Endothelial cell of hepatic sinusoid (primary cell): ENCODE results near the gene NFU1.
"Not testable (repeated sequence)": the region's sequence is repeated elsewhere in the genome, so short reads cannot be mapped to it uniquely, and the experiment has no call there.

Experiments
- in situ Hi-C: cut with HindIII; loops from 2 replicates; pipeline ENCODE4 v1.10.0; 2017; ENCODE audit warnings: low sequenced_read_pairs

The NFU1 gene

DNA sequence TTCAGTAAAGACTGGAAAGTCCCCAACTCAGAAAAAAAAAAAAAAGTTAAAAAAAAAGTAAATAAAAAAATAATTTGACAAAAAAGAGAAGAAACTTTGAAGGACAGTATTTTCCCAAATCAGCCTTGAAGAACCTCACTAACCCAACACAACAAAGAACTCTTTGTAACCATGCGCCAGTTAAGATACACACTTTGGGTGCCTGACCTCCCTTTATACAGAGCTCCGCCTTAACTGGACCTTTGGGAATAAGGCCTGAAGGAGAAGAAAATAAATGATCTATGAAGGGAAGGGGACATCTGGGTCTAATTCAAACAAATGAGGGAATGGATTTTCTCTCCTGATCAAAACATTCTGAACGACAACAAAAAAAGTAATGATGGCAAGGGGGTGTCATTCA is 48.0 kb downstream of the NFU1 start:
- in situ Hi-C loops: no loop called here

DNA sequence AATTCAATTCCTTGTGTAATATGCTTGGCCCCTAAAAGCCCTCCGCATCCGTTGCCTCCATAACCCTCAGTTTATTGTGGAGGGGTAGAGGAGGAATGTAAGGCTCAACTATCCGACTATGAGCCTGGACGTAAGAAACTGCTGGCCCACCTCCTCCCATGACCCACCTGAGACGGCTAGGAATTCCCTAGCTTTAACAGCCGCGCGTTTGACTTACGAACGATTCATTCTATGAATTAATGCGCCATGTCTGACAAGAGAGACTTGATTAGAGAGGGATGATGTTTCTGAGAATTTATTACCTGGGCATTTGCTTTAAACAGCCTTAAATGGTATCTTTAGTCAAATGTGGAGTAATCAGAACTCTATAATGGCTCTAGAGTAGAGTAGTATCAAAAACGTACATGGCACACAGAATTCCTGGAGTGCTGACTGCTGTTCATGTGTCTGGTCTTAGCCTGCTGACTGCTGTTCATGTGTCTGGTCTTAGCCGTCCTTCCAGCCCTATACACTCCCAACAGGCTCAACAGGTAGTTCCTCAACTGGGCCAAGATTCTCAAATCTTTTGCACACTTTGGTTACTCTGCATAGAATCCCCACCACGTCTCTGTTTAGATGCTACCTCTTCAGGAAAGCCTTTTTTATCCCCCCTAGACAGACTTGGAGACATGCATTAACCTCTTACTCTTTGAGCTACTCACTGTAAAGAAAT is 49.3 kb downstream of the NFU1 start:
- in situ Hi-C loops: no loop called here

DNA sequence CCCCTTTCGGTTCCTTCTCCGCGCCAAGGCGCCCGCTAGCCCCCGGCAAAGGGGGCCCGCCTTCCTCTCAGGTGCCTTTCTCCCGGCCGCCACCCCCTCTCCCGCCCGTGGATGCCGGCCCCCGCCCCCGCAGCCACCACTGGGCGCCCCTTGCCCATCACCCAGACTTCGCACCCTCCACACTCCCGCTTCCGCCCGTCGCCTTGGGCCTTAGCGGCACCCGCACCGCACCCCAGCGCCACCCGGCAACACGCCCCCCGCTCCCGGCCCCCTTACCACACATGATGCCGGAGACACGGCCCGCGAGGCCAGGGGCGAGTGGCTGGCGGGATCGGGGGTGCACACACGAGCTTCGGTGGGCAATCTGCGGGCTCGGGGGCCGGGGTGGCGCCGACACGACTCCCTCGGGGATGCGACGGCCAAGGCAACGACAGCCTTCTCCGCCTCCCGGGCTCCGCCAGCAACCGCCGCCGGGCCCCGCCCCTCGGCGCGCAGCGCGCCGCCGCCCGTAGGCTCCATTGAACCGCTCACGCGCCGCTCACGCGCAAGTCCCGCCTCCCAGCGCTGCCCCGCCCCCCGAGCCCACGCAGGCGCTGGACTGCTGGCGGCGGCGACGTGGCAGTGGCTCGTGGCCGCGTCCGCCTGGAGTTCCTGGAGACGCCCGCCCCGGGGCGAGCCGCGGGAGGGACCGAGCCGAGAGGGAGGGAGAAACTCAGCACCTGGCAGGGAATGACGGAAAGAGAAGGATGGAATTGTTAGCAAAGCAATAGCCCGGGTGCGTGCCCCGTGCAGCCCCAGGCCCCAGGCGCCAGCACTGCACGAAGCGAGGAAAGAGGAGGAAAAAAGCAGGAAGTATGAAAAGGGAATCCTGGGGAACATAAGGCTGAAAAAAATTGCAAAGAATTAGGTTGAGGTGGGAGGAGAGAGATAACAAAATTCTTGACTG is 50.2 kb downstream of the NFU1 start, which contains the start of gene GFPT1:
Gene GFPT1 (minus strand): TSS at position 439 of the 946 bp plus-strand sequence. CDS start 156 bp downstream, at position 283.
- in situ Hi-C loops: no loop called here

DNA sequence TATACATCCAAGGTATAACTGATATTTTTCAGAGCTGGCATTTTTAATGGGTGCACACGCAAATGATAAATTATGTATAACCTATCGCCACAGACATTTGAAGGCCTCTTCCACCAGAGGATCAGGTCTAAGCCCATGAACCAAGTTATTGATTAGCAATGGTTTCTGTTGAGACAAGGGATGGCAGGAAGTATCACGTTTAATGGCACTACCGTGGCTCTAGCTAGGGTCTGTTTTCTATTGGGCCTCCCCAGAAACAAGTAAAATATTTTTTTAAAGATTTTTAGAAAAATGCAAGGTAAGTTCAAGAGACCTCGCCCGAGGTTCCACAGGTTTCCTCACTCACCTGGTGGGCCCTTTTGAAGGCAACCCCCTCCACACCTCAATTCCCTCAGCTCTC is 50.9 kb downstream of the NFU1 start:
- in situ Hi-C loops: no loop called here

DNA sequence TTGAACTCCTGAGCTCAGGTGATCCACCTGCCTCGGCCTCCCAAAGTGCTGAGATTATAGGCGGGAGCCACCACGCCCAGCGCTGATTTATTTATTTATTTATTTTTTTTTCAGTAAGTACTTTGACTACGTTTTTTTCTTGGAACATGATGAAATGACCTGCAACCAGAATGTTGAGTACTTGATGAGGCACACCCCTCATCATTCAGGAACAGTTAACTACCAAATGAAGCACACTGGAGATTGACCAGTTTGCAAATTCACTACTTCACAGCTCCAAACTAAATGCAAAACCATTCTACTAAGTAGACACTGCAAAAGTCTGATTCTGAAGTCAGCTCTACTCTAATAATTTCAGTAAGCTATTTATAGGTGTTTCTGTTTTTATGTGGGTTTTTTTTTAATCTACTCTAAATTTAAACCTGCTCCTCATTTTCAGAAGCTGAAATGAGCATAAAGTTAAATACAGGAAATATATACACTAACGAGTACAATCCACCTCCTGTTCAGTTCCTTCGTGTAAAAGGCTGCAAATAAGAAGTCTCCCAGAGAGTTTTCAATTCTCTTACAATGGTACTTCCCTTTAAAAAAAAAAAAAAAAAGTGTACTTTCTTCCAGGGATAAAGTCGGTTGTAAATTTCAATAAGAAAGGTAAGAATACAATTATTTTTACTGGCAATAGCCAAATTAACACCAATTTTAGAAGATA is 51.6 kb downstream of the NFU1 start:
- in situ Hi-C loops: no loop called here

DNA sequence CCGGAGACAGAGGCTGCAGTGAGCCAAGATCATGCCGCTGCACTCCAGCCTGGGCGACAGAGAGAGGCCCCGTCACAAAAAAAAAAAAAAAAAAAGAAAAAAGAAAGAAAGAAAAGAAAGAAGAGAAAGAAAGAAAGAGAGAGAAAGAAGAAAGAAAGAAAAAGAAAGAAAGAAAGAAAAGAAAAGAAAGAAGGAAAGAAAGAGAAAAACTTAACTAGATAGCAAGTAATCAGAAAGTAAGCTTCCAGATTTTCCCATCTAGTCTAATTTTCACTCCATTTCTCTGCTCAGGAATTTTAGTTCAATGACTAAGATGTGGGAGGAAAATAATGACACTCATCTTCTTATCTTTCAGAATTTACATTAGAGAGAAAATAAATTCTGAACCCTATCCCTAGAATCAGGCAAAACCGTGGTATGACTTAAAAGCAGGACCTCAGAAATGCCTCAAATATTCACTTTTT is 52.6 kb downstream of the NFU1 start:
- in situ Hi-C loops: no loop called here

DNA sequence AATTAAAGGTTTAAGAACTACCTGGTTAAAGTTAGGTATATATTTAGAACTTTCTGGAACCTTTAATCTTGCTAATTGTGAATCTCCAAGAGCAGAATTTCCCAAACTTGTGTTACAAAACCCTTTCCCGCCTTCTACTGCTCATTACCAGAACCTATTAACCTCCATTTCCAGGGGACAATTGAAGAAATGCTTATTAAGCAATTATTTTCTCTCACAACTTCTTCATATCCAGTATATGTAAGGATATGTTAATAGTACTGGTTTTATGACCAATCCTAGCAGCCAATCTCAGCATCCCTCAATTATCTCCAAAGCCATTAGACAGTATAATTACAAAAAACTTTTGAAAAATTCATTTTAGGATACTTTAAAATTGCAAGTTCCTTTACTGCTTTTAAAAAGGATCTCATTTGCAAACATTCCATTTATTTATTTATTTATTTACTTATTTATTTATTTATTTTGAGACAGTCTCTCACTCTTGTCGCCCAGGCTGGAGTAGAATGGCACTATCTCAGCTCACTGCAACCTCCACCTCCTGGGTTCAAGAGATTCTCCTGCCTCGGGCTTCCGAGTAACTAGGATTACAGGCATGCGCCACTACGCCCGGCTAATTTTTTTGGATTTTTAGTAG is 53.9 kb downstream of the NFU1 start:
- in situ Hi-C loops: no loop called here

DNA sequence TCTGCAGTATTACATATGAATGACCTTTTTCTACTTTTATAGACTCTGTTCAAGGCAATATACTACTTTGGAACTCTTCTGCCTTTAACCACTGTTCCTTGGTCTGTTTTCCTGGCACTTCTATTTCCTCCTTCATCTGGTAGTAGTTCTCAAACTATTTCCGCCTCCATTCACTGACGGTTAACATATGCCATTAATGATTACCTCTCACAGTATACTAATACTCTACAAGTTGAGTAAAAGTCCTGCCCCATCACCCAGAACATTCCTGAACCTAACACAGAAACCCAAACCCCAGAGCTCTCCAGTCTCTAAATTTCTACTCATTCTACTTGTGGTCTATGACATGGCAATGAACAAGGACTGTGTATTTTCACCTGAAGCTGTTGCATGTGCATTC is 54.7 kb downstream of the NFU1 start:
- in situ Hi-C loops: no loop called here

DNA sequence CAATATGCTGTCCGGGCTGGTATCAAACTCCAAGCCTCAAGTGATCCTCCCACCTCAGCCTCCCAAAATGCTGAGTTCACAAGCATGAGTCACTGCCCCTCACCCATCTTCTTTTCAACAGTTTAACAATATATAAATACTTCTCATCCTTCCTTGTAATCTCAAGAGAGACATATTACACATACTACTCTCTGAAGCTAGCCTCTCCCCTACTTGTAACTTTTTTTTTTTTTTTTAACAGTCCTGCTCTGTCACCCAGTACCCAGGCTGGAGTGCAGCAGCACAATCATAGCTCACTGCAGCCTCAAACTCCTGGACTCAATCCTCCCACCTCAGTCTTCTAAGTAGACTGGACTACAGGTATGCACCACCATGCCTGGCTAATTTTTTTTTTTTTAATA is 55.9 kb downstream of the NFU1 start:
- in situ Hi-C loops: no loop called here

DNA sequence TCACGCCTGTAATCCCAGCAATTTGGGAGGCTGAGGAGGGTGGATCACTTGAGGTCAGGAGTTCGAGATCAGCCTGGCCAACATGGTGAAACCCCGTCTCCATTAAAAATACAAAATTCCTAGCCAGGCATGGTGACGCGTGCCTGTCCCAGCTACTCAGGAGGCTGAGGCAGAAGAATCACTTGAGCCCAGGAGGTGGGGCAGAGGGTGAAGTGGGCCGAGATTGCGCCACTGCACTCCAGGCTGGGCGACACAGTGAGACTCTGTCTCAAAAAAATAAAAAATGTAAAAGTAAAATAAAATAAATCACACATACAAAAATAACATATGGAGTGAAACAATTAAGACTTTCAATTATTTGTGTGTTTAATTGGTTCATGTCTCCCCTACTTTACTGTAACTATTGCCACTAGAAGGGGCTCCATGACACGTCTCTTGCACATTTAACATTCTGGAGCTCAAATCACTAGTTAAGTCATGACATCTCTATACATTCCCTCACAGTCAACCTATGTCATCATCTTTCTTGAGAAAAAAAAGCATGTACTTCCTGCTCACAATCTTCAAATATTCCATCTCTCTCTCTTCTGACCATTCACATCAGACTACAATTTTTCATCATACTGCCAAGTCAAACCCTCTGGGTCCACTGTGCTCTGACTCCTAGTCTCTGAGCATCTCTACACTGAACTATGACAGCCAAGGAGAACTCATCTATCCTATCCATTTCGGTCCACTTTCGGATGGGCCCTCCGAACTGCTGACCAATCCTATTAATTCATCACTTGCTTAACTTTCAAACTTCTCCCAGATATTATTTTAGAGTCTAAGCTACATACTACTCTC is 56.9 kb downstream of the NFU1 start:
- in situ Hi-C loops: no loop called here

DNA sequence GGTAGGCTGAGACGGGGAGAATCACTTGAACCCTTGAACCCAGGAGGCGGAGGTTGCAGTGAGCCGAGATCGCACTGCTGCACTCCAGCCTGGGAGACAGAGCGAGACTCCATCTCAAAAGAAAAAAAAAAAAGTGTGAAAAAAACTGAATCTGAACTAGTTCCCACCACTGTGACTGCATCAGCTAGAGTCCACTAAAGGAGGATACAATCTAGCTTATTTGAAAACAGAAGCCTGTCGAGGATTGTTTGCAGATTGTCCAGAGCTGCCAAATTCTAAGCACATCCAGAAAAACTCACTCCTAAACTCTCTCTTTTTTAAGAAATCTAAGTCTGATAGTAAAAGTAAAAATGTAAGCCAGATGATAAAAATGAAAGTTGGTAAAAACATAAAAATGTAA is 60.8 kb downstream of the NFU1 start:
- in situ Hi-C loops: loop anchor here (5.0 to 10.0 kb wide), 2 partner anchors 61 to 128 kb away; partner anchors contain the start of gene NFU1

DNA sequence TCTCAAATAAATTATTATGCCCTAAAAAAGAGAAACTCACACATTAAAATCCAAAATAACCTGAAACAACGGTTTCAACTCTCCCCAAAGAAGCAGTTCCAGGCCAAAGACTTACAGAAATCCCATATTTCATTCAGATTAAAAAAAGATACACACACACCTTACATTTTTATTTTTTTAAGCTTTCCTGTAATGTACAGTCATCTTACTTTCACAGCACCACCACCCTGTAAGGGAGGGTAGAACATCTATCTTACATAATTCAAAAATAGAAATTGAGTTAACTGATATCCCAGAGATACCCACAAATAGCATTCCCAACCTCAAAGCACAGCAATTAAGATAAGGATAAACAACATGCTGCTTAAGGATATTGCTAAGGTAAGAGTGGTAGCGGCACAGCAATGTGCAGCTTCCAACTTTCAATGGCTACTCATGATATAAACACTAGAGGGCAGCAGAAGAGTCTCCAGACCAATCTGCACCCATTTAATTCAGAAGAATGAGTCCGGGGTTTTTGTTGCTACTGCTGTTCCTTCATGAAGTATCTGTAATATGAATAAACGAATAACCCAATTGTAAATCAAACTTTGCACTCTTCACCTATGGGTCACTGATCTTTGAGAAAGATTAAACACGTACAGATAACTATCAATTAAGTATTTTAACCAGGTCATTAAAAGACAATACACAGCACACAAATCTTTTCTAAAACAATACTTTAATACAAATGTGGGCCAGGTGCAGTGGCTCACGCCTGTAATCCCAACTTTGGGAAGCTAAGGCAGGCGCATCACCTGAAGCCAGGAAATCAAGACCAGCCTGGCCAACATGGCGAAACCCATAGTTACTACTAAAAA is 61.5 kb downstream of the NFU1 start:
- in situ Hi-C loops: loop anchor here (5.0 to 10.0 kb wide), 2 partner anchors 62 to 129 kb away; partner anchors contain the start of gene NFU1

DNA sequence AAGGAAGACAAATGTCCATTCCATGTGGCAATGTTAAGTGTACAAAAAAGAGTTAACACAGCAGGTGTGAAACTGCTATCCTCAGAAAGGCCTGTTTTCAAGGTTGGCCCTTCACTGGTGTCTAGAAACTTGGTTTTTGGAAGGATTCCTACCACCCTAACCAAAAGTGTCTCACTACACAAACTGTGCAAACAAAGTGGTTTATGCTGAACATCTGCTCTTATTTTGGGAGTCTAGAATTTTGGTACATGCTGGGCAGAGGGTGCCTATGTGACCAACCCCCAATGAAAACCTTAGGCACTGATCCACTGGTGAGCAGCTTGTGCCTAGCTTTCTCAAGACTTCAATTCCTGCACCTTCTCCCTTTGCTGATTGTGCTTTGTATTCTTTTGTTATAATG is 64.5 kb downstream of the NFU1 start:
- in situ Hi-C loops: loop anchor here (10.0 kb wide), 1 partner anchor 132 kb away; no protein-coding TSS in a partner anchor

DNA sequence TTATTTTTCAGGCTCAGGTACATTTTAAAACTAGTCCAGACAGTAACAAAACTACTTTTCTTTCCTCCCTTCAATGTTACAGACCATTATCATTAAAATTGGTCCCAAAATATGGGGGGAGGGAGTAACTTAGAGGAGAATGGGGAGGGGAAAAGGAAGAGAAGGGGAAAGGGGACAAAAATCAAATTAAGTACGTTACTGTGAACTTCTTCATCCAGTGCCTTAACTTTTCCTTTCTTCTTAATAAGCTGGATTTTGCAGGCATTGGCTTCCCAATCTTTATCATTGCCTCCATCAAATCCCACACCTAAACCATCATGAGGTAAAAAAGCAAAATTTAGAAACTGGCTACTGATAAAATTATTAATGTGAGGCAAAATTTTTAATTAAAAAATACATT is 67.4 kb downstream of the NFU1 start:
- in situ Hi-C loops: loop anchor here (10.0 kb wide), 1 partner anchor 135 kb away; no protein-coding TSS in a partner anchor

DNA sequence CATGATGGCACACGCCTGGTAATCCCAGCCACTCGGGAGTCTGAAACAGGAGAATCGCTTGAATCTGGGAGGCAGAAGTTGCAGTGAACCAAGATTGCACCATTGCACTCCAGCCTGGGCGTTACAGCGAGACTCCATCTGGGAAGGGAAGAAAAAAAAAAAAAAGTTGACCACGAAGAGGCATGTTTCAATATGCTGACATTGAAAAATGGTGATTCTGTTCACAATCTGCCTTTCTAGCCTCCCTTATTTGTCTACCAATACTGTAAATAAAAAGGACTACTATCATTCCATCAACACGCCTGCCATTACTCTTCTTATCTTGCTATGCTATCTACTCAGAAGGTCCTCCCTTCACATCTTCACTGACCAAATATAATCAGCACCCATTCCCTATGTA is 68.6 kb downstream of the NFU1 start:
- in situ Hi-C loops: no loop called here

DNA sequence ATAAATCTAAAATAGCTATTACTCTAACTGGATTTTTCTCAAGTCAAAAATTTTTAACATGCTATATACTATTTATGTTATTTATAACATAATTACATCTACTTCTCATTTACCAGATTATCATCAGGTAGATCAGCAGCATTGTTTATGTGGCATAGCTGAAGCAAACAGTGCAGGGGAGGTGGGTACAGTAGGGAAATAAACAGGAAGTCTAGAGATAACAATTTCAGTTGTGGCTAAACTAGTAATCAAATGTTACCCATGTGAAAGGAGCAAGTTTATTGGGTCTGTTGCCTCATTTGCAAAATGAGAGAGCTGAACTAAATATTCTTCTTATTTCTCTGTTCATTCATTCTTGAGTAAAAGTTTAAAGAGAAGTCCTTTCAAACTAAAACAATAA is 77.9 kb downstream of the NFU1 start:
- in situ Hi-C loops: no loop called here

DNA sequence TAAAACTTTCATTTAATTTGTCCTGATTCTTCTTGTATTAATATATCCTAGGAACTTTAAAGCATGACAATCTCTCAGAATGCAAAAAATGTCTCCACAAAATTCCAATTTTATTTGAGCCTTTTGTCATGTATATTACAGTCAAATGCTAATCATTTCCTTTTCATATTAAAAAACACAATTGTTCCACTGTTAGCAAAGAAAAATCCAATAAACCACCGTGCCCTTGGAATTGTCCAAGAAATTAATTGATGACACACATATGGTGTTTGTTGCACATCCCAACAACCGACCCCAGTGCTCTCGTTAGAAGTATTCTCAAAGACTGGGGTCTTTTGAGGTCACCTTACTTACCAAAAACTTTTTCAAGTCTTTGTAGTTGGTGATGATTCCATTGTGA is 78.3 kb downstream of the NFU1 start:
- in situ Hi-C loops: no loop called here

DNA sequence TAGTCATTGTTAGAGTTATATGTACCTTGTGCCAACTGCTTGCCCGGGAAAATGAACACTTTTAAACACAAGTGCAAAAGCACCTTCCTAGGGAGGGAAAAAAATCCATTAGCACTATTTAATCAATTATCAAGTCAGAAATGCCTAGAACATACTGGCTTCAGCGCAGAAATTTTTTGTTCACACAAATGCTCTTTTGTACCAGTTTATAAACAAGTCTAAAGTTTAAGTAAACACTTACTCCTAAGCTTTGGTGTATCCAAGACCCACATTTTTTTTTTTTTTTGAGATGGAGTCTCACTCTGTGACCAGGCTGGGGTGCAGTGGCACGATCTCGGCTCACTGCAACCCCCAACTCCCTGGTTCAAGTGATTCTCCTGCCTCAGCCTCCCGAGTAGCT is 80.8 kb downstream of the NFU1 start:
- in situ Hi-C loops: no loop called here

DNA sequence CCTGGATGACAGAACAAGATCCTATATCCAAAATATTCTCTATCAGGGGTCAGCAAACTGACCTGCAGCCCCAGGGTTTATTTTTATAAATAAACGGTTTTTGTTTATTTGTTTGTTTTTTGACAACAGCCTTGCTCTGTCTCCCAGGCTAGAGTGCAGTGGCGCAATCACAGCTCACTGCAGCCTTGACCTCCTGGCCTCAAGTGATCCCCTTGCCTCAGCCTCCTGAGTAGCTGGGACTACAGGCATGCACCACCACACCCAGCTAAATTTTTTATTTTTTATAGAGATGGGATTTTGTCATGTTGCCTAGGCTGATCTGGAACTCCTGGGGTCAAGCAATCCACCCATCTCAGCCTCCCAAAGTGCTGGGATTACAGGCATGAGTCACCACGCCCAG is 82.3 kb downstream of the NFU1 start:
- in situ Hi-C loops: not testable (repeated sequence)
